AG04450 (cell line): Measurements from ENCODE around the gene DOCK9. TPM values are rescaled to one million over a fixed set of nuclear protein-coding genes. Genes with fewer than 3 reads are reported as not detected.

Experiments
- CTCF ChIA-PET: fragments of 300-600, 350-600 bp; formaldehyde crosslinking; extraction: SDS; loops from one replicate; lab custom pipeline; 2022; ENCODE audit warnings: antibody characterized with exemption, inconsistent platforms; lab: Charles Lee
- POLR2A ChIA-PET: fragments of 350-600 bp; formaldehyde crosslinking; extraction: SDS; loops from one replicate; lab custom pipeline; 2021; ENCODE audit warnings: antibody characterized with exemption, inconsistent platforms; lab: Yijun Ruan, JAX
- DNase-seq: peaks from one replicate; pipeline ENCODE4 v3.0.0-alpha.2; 2011; ENCODE audit warnings: low read depth, low spot score
- H3K27ac ChIP-seq: one replicate; pipeline ENCODE4 v1.5.1; 2012; ENCODE audit warnings: low read depth, low read length, control low read depth
- H3K27me3 ChIP-seq: one replicate; pipeline ENCODE4 v1.6.0; 2012; ENCODE audit warnings: low read length; ENCODE audit not compliant: control insufficient read depth, insufficient read depth
- H3K4me3 ChIP-seq: 2 replicates; pipeline ENCODE4 v1.5.1; 2011; ENCODE audit warnings: mild to moderate bottlenecking, low read depth, low read length, control low read depth
- H3K9me3 ChIP-seq: 2 replicates; pipeline ENCODE4 v1.5.1; 2012; ENCODE audit warnings: low read length; ENCODE audit not compliant: control insufficient read depth, insufficient read depth
- CTCF ChIP-seq: IDR thresholded peaks from 2 replicates; pipeline ENCODE4 v1.5.1; 2011; ENCODE audit warnings: low read depth, low read length, control low read depth, inconsistent platforms
- polyA plus RNA-seq: library from polyadenylated mRNA; depleted of rRNA; stranded (reverse); fragments of >200 nt; gene quantifications from 2 replicates; pipeline ENCODE4 v1.2.3, GENCODE V29; 2011

The DOCK9 gene
- polyA plus RNA-seq, 1 experiment, result 9.6 TPM

GRCh38 chr13:98997738-98998641 lies 20.1 kb upstream of the DOCK9 start:
- no peak for TF ChIP-seq CTCF
- ChIA-PET POLR2A (no interaction called here), CTCF (no interaction called here)
- DNase-seq, result no peak
- H3K27me3 ChIP-seq, result no peaks in the 10 kb centered on the region
- H3K27ac ChIP-seq, result no peak overlapping the region
- H3K9me3 ChIP-seq, result no peaks in the 10 kb centered on the region
- no peak overlapping the region for H3K4me3 ChIP-seq

- Histone ChIP-seq H3K27me3 (no peaks in the 10 kb centered on the region), H3K9me3 (no peaks in the 10 kb centered on the region), H3K4me3 (no peak overlapping the region), H3K27ac (no peak overlapping the region)
- TF ChIP-seq CTCF, result no peak
- CTCF ChIA-PET, result no interaction called here
- POLR2A ChIA-PET, result interaction anchor here (0.6 kb wide), 1 partner anchor 12 kb away, joined by 9 read pairs; no protein-coding TSS in a partner anchor
- no peak for DNase-seq
Measured at GRCh38 chr13:98997011-98997730, 19.3 kb upstream of the DOCK9 start.

DNA sequence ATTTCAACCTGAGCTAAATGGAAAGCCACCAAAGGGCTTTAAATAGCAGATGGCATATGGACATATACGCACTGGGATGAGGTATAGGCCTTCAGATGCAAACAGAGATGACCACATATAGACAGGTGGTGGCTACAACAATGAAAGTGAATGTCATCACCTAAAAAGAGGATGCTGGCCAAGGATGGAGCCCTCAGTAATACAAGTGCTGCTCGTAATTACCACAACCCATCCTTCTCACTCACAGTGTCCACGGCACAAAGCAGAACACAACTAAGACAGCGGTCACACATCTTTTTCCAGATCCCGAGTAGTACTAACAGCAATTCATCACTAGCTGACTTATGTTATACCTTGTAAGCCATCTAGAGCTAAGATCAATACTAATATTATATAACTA lies 18.2 kb upstream of the DOCK9 start:
- ChIA-PET POLR2A (no interaction called here), CTCF (no interaction called here)
- Histone ChIP-seq H3K4me3 (no peak overlapping the region), H3K27me3 (no peaks in the 10 kb centered on the region), H3K9me3 (no peaks in the 10 kb centered on the region), H3K27ac (no peak overlapping the region)
- TF ChIP-seq CTCF, result no peak
- DNase-seq, result no peak

DNA sequence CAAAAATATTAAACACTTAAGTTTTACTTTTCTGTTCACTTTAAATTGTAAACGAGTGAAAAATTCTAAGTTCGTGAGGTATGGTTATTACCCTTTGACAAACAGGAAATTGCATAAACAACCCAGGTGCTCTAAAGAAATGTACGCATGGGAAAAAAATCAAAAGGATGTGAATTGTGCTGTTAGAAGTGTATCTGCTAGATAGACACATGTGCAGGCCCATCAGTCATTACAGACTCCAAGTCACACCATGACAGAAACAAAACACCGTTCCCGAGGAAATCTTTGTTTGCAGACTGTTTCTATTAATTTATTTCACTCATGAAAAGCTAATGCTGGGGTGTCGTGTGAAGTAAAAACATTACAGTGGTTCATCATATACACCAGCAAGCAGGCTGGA lies 17.0 kb upstream of the DOCK9 start:
- CTCF ChIA-PET, result no interaction called here
- TF ChIP-seq CTCF, result no peak
- POLR2A ChIA-PET, result no interaction called here
- Histone ChIP-seq H3K27me3 (no peaks in the 10 kb centered on the region), H3K27ac (no peak overlapping the region), H3K9me3 (no peaks in the 10 kb centered on the region), H3K4me3 (no peak overlapping the region)
- DNase-seq, result no peak

- no peaks in the 10 kb centered on the region for H3K9me3 ChIP-seq
- no peaks in the 10 kb centered on the region for H3K27me3 ChIP-seq
- ChIA-PET POLR2A (no interaction called here), CTCF (no interaction called here)
- no peak overlapping the region for H3K4me3 ChIP-seq
- no peak overlapping the region for H3K27ac ChIP-seq
- no peak for DNase-seq
- no peak for TF ChIP-seq CTCF
Measured at GRCh38 chr13:98994080-98994479, 16.2 kb upstream of the DOCK9 start.
